Neutrophil (primary cell): ENCODE measurements around the gene SLCO2B1.

Experiments used
- H3K27ac ChIP-seq: fragments of 200-600 bp; sonication (generic); 2 replicates; pipeline ENCODE4 v1.5.1; 2016; ENCODE audit warnings: mild to moderate bottlenecking, moderate library complexity
- H3K27me3 ChIP-seq: fragments of 200-600 bp; sonication (generic); 2 replicates; pipeline ENCODE4 v1.6.0; 2016; ENCODE audit warnings: mild to moderate bottlenecking
- H3K36me3 ChIP-seq: fragments of 200-600 bp; sonication (generic); 2 replicates; pipeline ENCODE4 v1.5.1; 2017
- H3K4me1 ChIP-seq, 2 experiments: fragments of 200-600 bp in 1 of 2; sonication (generic) in 1 of 2; 1 replicate in 1 of 2; 2 replicates in 1 of 2; pipeline versions ENCODE4 v1.5.1 to v1.6.1; 2013 to 2016; ENCODE audit warnings: low read depth in 1 of 2, low read length in 1 of 2, mild to moderate bottlenecking in 1 of 2, moderate library complexity in 1 of 2; ENCODE audit not compliant: control insufficient read depth in 1 of 2, insufficient read depth in 1 of 2
- H3K4me3 ChIP-seq, 2 experiments: fragments of 200-600 bp in 1 of 2; sonication (generic) in 1 of 2; 1 replicate in 1 of 2; 2 replicates in 1 of 2; pipeline ENCODE4 v1.5.1; 2013 to 2016; ENCODE audit warnings: low read depth in 1 of 2, low read length in 1 of 2, mild to moderate bottlenecking in 1 of 2, moderate library complexity in 1 of 2
- H3K9me3 ChIP-seq: fragments of 200-600 bp; sonication (generic); 2 replicates; pipeline ENCODE4 v1.5.1; 2016
- TF ChIP-seq, protein P1 (sequence below): fragments of 200-600 bp; sonication (generic); IDR thresholded peaks from 2 replicates; pipeline ENCODE4 v1.5.1; 2016; ENCODE audit warnings: antibody characterized with exemption

The SLCO2B1 gene

DNA sequence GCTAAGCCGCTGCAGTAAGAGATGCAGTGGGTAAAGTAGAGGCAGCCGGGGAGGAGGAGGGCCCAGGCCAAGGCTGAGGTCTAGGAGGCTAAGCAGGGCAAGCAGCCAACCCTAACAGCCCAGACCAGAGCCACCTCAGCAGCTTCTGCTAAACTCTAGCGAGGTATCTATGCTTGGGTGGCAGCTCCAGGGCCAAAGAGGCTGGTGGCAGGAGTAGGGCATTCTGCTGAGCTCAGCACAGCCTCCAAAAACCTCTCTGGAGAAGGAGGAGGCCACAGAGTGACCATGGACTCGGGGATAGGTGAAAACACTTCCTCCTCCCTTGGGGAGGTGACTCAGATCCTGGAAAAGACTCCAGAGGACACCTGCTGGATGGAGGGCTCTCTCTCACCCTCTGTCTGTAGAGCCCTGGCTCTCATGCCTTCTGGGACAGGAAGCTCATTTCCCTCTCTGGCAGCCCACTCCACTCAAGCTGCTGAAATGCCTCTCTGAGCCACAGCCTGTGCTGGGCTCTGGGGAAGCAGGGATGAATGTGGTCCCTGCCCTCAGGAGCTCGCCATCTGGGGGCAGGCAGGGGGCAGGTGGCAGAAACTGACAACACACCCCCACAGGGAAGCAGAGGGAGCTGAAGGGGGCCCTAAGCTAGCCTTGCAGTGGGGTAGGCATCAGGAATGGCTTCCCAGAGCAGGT lies 73.2 kb downstream of the SLCO2B1 start:
- no peaks in the 10 kb centered on the region for H3K4me1 ChIP-seq
- no peaks in the 10 kb centered on the region for H3K36me3 ChIP-seq
- peaks cover 30% of the 10 kb centered on the region for H3K27me3 ChIP-seq
- TF ChIP-seq, protein P1, sequence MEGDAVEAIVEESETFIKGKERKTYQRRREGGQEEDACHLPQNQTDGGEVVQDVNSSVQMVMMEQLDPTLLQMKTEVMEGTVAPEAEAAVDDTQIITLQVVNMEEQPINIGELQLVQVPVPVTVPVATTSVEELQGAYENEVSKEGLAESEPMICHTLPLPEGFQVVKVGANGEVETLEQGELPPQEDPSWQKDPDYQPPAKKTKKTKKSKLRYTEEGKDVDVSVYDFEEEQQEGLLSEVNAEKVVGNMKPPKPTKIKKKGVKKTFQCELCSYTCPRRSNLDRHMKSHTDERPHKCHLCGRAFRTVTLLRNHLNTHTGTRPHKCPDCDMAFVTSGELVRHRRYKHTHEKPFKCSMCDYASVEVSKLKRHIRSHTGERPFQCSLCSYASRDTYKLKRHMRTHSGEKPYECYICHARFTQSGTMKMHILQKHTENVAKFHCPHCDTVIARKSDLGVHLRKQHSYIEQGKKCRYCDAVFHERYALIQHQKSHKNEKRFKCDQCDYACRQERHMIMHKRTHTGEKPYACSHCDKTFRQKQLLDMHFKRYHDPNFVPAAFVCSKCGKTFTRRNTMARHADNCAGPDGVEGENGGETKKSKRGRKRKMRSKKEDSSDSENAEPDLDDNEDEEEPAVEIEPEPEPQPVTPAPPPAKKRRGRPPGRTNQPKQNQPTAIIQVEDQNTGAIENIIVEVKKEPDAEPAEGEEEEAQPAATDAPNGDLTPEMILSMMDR, result no peak
- no peak overlapping the region for H3K4me3 ChIP-seq
- no peak overlapping the region for H3K27ac ChIP-seq
- H3K9me3 ChIP-seq, result no peaks in the 10 kb centered on the region

- TF ChIP-seq, protein P1, result no peak
- H3K27me3 ChIP-seq, result peaks cover 19% of the 10 kb centered on the region
- no peak overlapping the region for H3K4me3 ChIP-seq
- H3K36me3 ChIP-seq, result no peaks in the 10 kb centered on the region
- no peaks in the 10 kb centered on the region for H3K9me3 ChIP-seq
- no peak overlapping the region for H3K27ac ChIP-seq
- no peaks in the 10 kb centered on the region for H3K4me1 ChIP-seq
Observed at GRCh38 chr11:75225794-75226193, 74.9 kb downstream of the SLCO2B1 start.

GRCh38 chr11:75229466-75229865 lies 78.6 kb downstream of the SLCO2B1 start:
- H3K27me3 ChIP-seq, result peaks cover 20% of the 10 kb centered on the region
- no peaks in the 10 kb centered on the region for H3K36me3 ChIP-seq
- no peak overlapping the region for H3K27ac ChIP-seq

GRCh38 chr11:75230621-75231020 lies 79.7 kb downstream of the SLCO2B1 start:
- TF ChIP-seq, protein P1, result no peak

More at GRCh38 chr11:75229466-75229865, 78.6 kb downstream of the SLCO2B1 start:
- no peaks in the 10 kb centered on the region for H3K4me1 ChIP-seq
- TF ChIP-seq, protein P1, result no peak
- H3K9me3 ChIP-seq, result no peaks in the 10 kb centered on the region
- H3K4me3 ChIP-seq, result no peak overlapping the region

DNA sequence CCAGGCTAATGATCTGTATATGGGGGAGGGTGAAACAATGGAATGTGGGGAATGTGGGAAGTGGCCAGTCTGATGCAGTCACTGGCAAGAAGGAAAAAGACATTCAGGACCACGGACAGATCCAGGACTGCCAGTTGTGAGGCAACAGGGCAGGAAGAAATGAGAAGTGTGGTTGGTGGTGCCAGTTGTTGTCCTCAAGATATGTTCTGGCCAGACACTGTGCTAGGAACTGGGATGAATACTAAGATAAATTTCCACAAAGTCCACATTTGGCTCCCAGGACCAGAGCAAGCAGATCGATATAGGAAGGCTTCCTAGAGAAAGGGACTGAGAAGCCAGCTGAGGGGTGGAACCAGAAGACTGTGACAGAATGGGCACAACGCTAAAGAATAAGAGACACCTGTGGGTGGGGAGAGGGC lies 82.9 kb downstream of the SLCO2B1 start:
- TF ChIP-seq, protein P1, result no peak
- Histone ChIP-seq H3K4me1 (no peaks in the 10 kb centered on the region), H3K27ac (no peak overlapping the region), H3K27me3 (peaks cover 56% of the 10 kb centered on the region), H3K9me3 (no peaks in the 10 kb centered on the region), H3K4me3 (no peak overlapping the region), H3K36me3 (no peaks in the 10 kb centered on the region)

More at GRCh38 chr11:75230621-75231020, 79.7 kb downstream of the SLCO2B1 start:
- Histone ChIP-seq H3K36me3 (no peaks in the 10 kb centered on the region), H3K4me3 (no peak overlapping the region), H3K9me3 (no peaks in the 10 kb centered on the region), H3K27me3 (peaks cover 30% of the 10 kb centered on the region), H3K4me1 (no peaks in the 10 kb centered on the region), H3K27ac (no peak overlapping the region)
